Panc1 (cell line): Measurements from ENCODE around the gene MRPL21. TPM values are rescaled to one million over a fixed set of nuclear protein-coding genes. Genes with fewer than 3 reads are reported as not detected.
A peak's percentile ranks its signal among the peaks of the same experiment; 100 is the strongest.

Experiments
- ATAC-seq: fragments of 200-7000 bp; cut with Tn5 transposase; 2 replicates; pipeline ENCODE4 v1.9.1; 2020; ENCODE audit warnings: mild to moderate bottlenecking, moderate library complexity
- BruUV-seq: library from RNA; stranded (reverse); fragments of 400-500 nt; replicated peaks from 2 replicates; lab custom pipeline; 2021; lab: Mats Ljungman, UMichigan
- CTCF ChIA-PET: fragments of 300-600 bp; sonication (Branson Sonifier 250); formaldehyde crosslinking; loops from one replicate; lab custom pipeline; 2022; ENCODE audit warnings: antibody characterized with exemption; lab: Charles Lee
- POLR2A ChIA-PET: fragments of 300-600 bp; sonication (Branson Sonifier 250); formaldehyde crosslinking; loops from one replicate; lab custom pipeline; 2022; ENCODE audit warnings: antibody characterized with exemption; lab: Charles Lee
- DNase-seq: peaks from one replicate; pipeline ENCODE4 v3.0.0-alpha.2; 2010; ENCODE audit warnings: low read depth, low spot score
- H3K27ac ChIP-seq: 2 replicates; pipeline ENCODE4 v1.5.1; 2011; ENCODE audit warnings: mild to moderate bottlenecking, low read length, inconsistent platforms
- H3K27me3 ChIP-seq: fragments of 200-500 bp; sonication (Bioruptor generic); 2 replicates; pipeline ENCODE4 v1.6.0; 2014; ENCODE audit warnings: low read length, inconsistent platforms; ENCODE audit not compliant: control insufficient read depth, insufficient read depth
- H3K36me3 ChIP-seq: fragments of 200-500 bp; sonication (Bioruptor generic); 2 replicates; pipeline ENCODE4 v1.5.1; 2014; ENCODE audit warnings: inconsistent platforms, mild to moderate bottlenecking, low read length, moderate library complexity; ENCODE audit not compliant: control insufficient read depth, insufficient read depth
- H3K4me1 ChIP-seq: 2 replicates; pipeline ENCODE4 v1.5.1; 2011; ENCODE audit warnings: inconsistent platforms, mild to moderate bottlenecking, low read length, moderate library complexity; ENCODE audit not compliant: control insufficient read depth, insufficient read depth
- H3K4me3 ChIP-seq, 2 experiments: 2 replicates each; pipeline ENCODE4 v1.5.1; 2011 to 2012; ENCODE audit warnings: low read depth in 2 of 2, low read length in 2 of 2, mild to moderate bottlenecking in 2 of 2, inconsistent platforms in 1 of 2, moderate library complexity in 1 of 2
- H3K9me3 ChIP-seq: fragments of 200-500 bp; sonication (Bioruptor generic); 2 replicates; pipeline ENCODE4 v1.5.1; 2014; ENCODE audit warnings: low read depth, mild to moderate bottlenecking, inconsistent platforms, low read length, moderate library complexity; ENCODE audit not compliant: control insufficient read depth, insufficient read depth
- POLR2AphosphoS5 ChIP-seq: IDR thresholded peaks from 2 replicates; pipeline ENCODE4 v1.6.1; 2012; ENCODE audit warnings: mild to moderate bottlenecking, low read depth, low read length, moderate library complexity
- SIN3A ChIP-seq: IDR thresholded peaks from 2 replicates; pipeline ENCODE4 v1.6.1; 2012; ENCODE audit warnings: low read depth, mild to moderate bottlenecking, low read length, moderate library complexity, borderline replicate concordance; ENCODE audit not compliant: insufficient read depth
- TCF7L2 ChIP-seq: IDR thresholded peaks from 2 replicates; pipeline ENCODE4 v1.6.1; 2011; ENCODE audit warnings: mild to moderate bottlenecking, low read depth, low read length, inconsistent platforms
- in situ Hi-C: cut with HindIII; loops from 2 replicates; pipeline ENCODE4 v1.10.0; 2016; ENCODE audit warnings: low sequenced_read_pairs, low pct_unique_long_range_greater_than_20kb
- intact Hi-C: fragments of 100-400 bp; cut with micrococcal nuclease; formaldehyde crosslinking; loops from one replicate; pipeline ENCODE4 v1.10.0; 2022; ENCODE audit not compliant: unreplicated experiment
- total RNA-seq: library from RNA; stranded (reverse); gene quantifications from one replicate; pipeline ENCODE4 v1.2.1, GENCODE V29; 2021; ENCODE audit not compliant: unreplicated experiment
- TF ChIP-seq, protein P1 (sequence below), 2 experiments: IDR thresholded peaks; 2 replicates each; pipeline ENCODE4 v1.6.1; 2011 to 2012; ENCODE audit warnings: low read depth in 2 of 2, control low read depth in 1 of 2, low read length in 1 of 2, mild to moderate bottlenecking in 1 of 2, moderate library complexity in 1 of 2; ENCODE audit not compliant: insufficient read depth in 1 of 2
- TF ChIP-seq, protein P2 (sequence below): fragments of 450-650 bp; IDR thresholded peaks from 2 replicates; pipeline ENCODE4 v1.5.1; 2017; ENCODE audit warnings: mild to moderate bottlenecking

The MRPL21 gene
- total RNA-seq, 1 experiment from 2014 or later, result 94.9 TPM

DNA sequence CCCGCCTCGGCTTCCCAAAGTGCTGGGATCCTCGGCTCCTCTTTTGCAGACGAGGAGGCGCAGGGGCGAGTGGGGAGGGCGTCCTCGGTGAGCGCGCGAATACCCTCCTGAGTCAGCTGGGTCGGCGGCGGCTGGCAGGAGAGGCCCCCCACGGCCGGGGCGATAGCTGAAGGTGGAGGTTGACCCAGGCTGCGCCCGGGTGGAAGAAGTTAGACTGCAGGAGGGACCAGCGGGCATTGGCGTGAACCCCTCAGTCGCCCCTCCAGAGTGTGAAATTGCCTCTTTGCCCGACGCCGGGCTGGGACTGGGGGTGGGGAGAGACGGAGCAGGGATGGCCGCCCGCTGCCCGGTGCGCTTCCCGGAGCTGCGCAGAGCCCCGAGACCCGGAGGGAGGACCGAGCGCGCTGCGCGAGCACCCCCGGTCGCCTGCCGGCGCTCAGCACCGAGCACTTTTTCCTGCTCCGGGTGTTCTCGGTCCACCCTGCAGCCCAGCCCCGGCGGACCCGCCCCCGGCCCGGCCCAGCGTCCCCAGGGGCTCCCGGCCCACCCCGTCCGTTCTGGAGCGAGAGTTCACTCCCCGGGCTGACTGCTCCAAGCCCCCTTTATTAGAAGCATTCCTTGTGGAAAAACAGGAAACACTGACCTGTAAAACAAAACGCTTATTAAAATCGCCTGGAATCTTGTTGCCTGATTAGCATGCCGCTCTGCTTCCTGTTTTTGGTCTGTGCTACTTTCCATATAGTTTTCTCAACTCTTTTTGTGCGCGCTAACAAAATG, 48.2 kb downstream of the MRPL21 start:
- peak overlapping the region; percentile 56 to 72 for H3K4me3 ChIP-seq
- ATAC-seq (peak; percentile 92), DNase-seq (no peak)
- H3K9me3 ChIP-seq, result no peaks in the 10 kb centered on the region
- ChIA-PET CTCF (no interaction called here), POLR2A (no interaction called here)
- in situ Hi-C loops, result no loop called here
- BruUV-seq, result no TSS peak
- H3K27me3 ChIP-seq, result no peaks in the 10 kb centered on the region
- peaks cover 9% of the 10 kb centered on the region; the same call in 1 of the 2 replicates for H3K4me1 ChIP-seq
- peak overlapping the region; percentile 73 for H3K27ac ChIP-seq
- TF ChIP-seq POLR2AphosphoS5 (no peak), TCF7L2 (no peak), SIN3A (no peak)
- TF ChIP-seq, protein P1, sequence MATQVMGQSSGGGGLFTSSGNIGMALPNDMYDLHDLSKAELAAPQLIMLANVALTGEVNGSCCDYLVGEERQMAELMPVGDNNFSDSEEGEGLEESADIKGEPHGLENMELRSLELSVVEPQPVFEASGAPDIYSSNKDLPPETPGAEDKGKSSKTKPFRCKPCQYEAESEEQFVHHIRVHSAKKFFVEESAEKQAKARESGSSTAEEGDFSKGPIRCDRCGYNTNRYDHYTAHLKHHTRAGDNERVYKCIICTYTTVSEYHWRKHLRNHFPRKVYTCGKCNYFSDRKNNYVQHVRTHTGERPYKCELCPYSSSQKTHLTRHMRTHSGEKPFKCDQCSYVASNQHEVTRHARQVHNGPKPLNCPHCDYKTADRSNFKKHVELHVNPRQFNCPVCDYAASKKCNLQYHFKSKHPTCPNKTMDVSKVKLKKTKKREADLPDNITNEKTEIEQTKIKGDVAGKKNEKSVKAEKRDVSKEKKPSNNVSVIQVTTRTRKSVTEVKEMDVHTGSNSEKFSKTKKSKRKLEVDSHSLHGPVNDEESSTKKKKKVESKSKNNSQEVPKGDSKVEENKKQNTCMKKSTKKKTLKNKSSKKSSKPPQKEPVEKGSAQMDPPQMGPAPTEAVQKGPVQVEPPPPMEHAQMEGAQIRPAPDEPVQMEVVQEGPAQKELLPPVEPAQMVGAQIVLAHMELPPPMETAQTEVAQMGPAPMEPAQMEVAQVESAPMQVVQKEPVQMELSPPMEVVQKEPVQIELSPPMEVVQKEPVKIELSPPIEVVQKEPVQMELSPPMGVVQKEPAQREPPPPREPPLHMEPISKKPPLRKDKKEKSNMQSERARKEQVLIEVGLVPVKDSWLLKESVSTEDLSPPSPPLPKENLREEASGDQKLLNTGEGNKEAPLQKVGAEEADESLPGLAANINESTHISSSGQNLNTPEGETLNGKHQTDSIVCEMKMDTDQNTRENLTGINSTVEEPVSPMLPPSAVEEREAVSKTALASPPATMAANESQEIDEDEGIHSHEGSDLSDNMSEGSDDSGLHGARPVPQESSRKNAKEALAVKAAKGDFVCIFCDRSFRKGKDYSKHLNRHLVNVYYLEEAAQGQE (IDR thresholded peaks at IDR 0.05; ENCODE audit: insufficient read depth in 1 of 2, low read depth in 2 of 2, low read length in 1 of 2), result no peak
- TF ChIP-seq, protein P2, sequence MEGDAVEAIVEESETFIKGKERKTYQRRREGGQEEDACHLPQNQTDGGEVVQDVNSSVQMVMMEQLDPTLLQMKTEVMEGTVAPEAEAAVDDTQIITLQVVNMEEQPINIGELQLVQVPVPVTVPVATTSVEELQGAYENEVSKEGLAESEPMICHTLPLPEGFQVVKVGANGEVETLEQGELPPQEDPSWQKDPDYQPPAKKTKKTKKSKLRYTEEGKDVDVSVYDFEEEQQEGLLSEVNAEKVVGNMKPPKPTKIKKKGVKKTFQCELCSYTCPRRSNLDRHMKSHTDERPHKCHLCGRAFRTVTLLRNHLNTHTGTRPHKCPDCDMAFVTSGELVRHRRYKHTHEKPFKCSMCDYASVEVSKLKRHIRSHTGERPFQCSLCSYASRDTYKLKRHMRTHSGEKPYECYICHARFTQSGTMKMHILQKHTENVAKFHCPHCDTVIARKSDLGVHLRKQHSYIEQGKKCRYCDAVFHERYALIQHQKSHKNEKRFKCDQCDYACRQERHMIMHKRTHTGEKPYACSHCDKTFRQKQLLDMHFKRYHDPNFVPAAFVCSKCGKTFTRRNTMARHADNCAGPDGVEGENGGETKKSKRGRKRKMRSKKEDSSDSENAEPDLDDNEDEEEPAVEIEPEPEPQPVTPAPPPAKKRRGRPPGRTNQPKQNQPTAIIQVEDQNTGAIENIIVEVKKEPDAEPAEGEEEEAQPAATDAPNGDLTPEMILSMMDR, result no peak
- intact Hi-C loops, result no loop called here
- no peaks in the 10 kb centered on the region for H3K36me3 ChIP-seq

DNA sequence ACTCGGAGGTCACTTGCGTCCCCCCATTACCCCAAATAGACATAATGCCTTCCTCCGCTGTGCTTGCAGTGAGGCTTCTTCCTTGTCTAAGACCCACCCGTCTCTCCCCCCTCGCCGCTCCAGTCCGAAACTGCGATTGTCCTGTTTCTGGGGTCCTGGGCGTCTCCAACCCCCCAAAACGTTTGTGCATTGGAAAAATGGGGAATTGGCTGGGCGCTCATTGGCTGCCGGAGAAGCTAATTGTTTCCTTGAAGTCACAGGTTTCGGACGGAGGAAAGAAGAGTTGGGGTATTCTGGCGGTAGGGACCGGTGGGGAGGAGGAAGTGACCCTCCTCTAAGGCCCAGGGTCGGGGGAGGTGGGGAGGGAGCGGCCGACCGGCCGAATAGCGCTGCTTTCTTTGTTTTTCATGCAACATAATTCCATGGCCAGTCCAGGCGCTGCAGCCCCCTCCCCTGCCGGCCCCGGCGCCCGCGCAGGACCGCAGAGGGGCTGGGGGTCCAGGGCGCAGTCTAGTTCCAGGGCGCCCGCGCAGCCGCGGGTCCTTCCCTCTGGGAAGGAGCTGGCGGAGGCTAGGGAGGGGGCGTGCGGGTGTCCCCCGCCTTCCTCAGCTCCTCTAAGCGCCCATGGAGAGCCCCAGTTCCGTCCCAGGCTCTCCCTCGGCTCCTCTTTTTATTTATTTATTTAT, 49.2 kb downstream of the MRPL21 start:
- no peaks in the 10 kb centered on the region for H3K9me3 ChIP-seq
- intact Hi-C loops, result no loop called here
- no peaks in the 10 kb centered on the region for H3K36me3 ChIP-seq
- TF ChIP-seq TCF7L2 (no peak), POLR2AphosphoS5 (no peak), SIN3A (no peak)
- TF ChIP-seq, protein P1 (IDR thresholded peaks at IDR 0.05; ENCODE audit: insufficient read depth in 1 of 2, low read depth in 2 of 2, low read length in 1 of 2), result no peak
- TF ChIP-seq, protein P2, result no peak
- ATAC-seq, result no peak
- H3K4me1 ChIP-seq, result peaks cover 9% of the 10 kb centered on the region; the same call in 1 of the 2 replicates
- no TSS peak for BruUV-seq
- no peaks in the 10 kb centered on the region for H3K27me3 ChIP-seq
- POLR2A ChIA-PET, result interaction anchor here (0.7 kb wide), 1 partner anchor 35 kb away, joined by 13 read pairs; no protein-coding TSS in a partner anchor
- no peak for DNase-seq
- H3K27ac ChIP-seq, result no peak overlapping the region
- H3K4me3 ChIP-seq, result peak overlapping the region; percentile 56 to 72
- CTCF ChIA-PET, result no interaction called here
- in situ Hi-C loops, result no loop called here
